ENCODE measurements around the gene SSC4D. TPM values are rescaled to one million over a fixed set of nuclear protein-coding genes. Genes with fewer than 3 reads are reported as not detected.
"Not testable (repeated sequence)": the region's sequence is repeated elsewhere in the genome, so short reads cannot be mapped to it uniquely, and the experiment has no call there.

Gene SSC4D
- total RNA-seq, 1 donor from 2014 or later, result 1.0 TPM

- Histone ChIP-seq H3K4me3 (ENCODE audit: low read length in 3 of 3) (no peak overlapping the region), H3K4me1 (ENCODE audit: control insufficient read depth in 3 of 3, insufficient read depth in 3 of 3, low read length in 3 of 3) (peaks cover 0 to 4% (median 0%) of the 10 kb centered on the region in 3 donors), H3K36me3 (ENCODE audit: control insufficient read depth in 3 of 3, insufficient read depth in 3 of 3, low read length in 3 of 3) (no peaks in the 10 kb centered on the region), H3K27me3 (ENCODE audit: control insufficient read depth in 3 of 3, insufficient read depth in 3 of 3, low read length in 3 of 3) (no peaks in the 10 kb centered on the region), H3K27ac (ENCODE audit: low read depth, low read length) (no peak overlapping the region), H3K9ac (ENCODE audit: low read depth in 1 of 3, low read length in 3 of 3) (no peak overlapping the region), H3K9me3 (ENCODE audit: control insufficient read depth in 3 of 3, low read length in 3 of 3) (no peaks in the 10 kb centered on the region)
These were observed 21.3 kb upstream of the SSC4D start for GRCh38 chr7:76430836-76431235.

- H3K4me3 ChIP-seq (ENCODE audit: low read length in 3 of 3), result no peak overlapping the region
- H3K9ac ChIP-seq (ENCODE audit: low read depth in 1 of 3, low read length in 3 of 3), result no peak overlapping the region
- no peaks in the 10 kb centered on the region for H3K27me3 ChIP-seq (ENCODE audit: control insufficient read depth in 3 of 3, insufficient read depth in 3 of 3, low read length in 3 of 3)
- no peaks in the 10 kb centered on the region for H3K36me3 ChIP-seq (ENCODE audit: control insufficient read depth in 3 of 3, insufficient read depth in 3 of 3, low read length in 3 of 3)
- no peaks in the 10 kb centered on the region for H3K9me3 ChIP-seq (ENCODE audit: control insufficient read depth in 3 of 3, low read length in 3 of 3)
- peaks cover 0 to 4% (median 0%) of the 10 kb centered on the region in 3 donors for H3K4me1 ChIP-seq (ENCODE audit: control insufficient read depth in 3 of 3, insufficient read depth in 3 of 3, low read length in 3 of 3)
- no peak overlapping the region for H3K27ac ChIP-seq (ENCODE audit: low read depth, low read length)
These were observed 20.7 kb upstream of the SSC4D start for GRCh38 chr7:76430211-76430610.

GRCh38 chr7:76428868-76429805 lies 19.6 kb upstream of the SSC4D start:
- no peak overlapping the region for H3K4me3 ChIP-seq (ENCODE audit: low read length in 3 of 3)

GRCh38 chr7:76428149-76428823 lies 18.8 kb upstream of the SSC4D start:
- peaks cover 0 to 4% (median 0%) of the 10 kb centered on the region in 3 donors for H3K4me1 ChIP-seq (ENCODE audit: control insufficient read depth in 3 of 3, insufficient read depth in 3 of 3, low read length in 3 of 3)
- H3K9ac ChIP-seq (ENCODE audit: low read depth in 1 of 3, low read length in 3 of 3), result no peak overlapping the region
- H3K4me3 ChIP-seq (ENCODE audit: low read length in 3 of 3), result no peak overlapping the region
- H3K36me3 ChIP-seq (ENCODE audit: control insufficient read depth in 3 of 3, insufficient read depth in 3 of 3, low read length in 3 of 3), result no peaks in the 10 kb centered on the region
- H3K27ac ChIP-seq (ENCODE audit: low read depth, low read length), result no peak overlapping the region
- H3K27me3 ChIP-seq (ENCODE audit: control insufficient read depth in 3 of 3, insufficient read depth in 3 of 3, low read length in 3 of 3), result peaks cover 0 to 2% (median 1%) of the 10 kb centered on the region in 3 donors
- no peaks in the 10 kb centered on the region for H3K9me3 ChIP-seq (ENCODE audit: control insufficient read depth in 3 of 3, low read length in 3 of 3)

More at GRCh38 chr7:76428868-76429805, 19.6 kb upstream of the SSC4D start:
- H3K9me3 ChIP-seq (ENCODE audit: control insufficient read depth in 3 of 3, low read length in 3 of 3), result no peaks in the 10 kb centered on the region
- no peaks in the 10 kb centered on the region for H3K36me3 ChIP-seq (ENCODE audit: control insufficient read depth in 3 of 3, insufficient read depth in 3 of 3, low read length in 3 of 3)
- peaks cover 0 to 4% (median 0%) of the 10 kb centered on the region in 3 donors for H3K4me1 ChIP-seq (ENCODE audit: control insufficient read depth in 3 of 3, insufficient read depth in 3 of 3, low read length in 3 of 3)
- H3K27me3 ChIP-seq (ENCODE audit: control insufficient read depth in 3 of 3, insufficient read depth in 3 of 3, low read length in 3 of 3), result peaks cover 0 to 2% (median 0%) of the 10 kb centered on the region in 3 donors
- no peak overlapping the region for H3K27ac ChIP-seq (ENCODE audit: low read depth, low read length)
- no peak overlapping the region for H3K9ac ChIP-seq (ENCODE audit: low read depth in 1 of 3, low read length in 3 of 3)

- H3K9ac ChIP-seq (ENCODE audit: low read depth in 1 of 3, low read length in 3 of 3), result no peak overlapping the region
- H3K4me3 ChIP-seq (ENCODE audit: low read length in 3 of 3), result no peak overlapping the region
- H3K9me3 ChIP-seq (ENCODE audit: control insufficient read depth in 3 of 3, low read length in 3 of 3), result no peaks in the 10 kb centered on the region
- H3K27ac ChIP-seq (ENCODE audit: low read depth, low read length), result no peak overlapping the region
- H3K4me1 ChIP-seq (ENCODE audit: control insufficient read depth in 3 of 3, insufficient read depth in 3 of 3, low read length in 3 of 3), result peaks cover 0 to 4% (median 0%) of the 10 kb centered on the region in 3 donors
- H3K27me3 ChIP-seq (ENCODE audit: control insufficient read depth in 3 of 3, insufficient read depth in 3 of 3, low read length in 3 of 3), result peaks cover 0 to 4% (median 2%) of the 10 kb centered on the region in 3 donors
- H3K36me3 ChIP-seq (ENCODE audit: control insufficient read depth in 3 of 3, insufficient read depth in 3 of 3, low read length in 3 of 3), result no peaks in the 10 kb centered on the region
These were observed 18.1 kb upstream of the SSC4D start for GRCh38 chr7:76427635-76428034.

GRCh38 chr7:76426246-76426645 lies 16.7 kb upstream of the SSC4D start:
- H3K9me3 ChIP-seq (ENCODE audit: control insufficient read depth in 3 of 3, low read length in 3 of 3), result no peaks in the 10 kb centered on the region
- peaks cover 0 to 4% (median 0%) of the 10 kb centered on the region in 3 donors for H3K4me1 ChIP-seq (ENCODE audit: control insufficient read depth in 3 of 3, insufficient read depth in 3 of 3, low read length in 3 of 3)
- no peaks in the 10 kb centered on the region for H3K36me3 ChIP-seq (ENCODE audit: control insufficient read depth in 3 of 3, insufficient read depth in 3 of 3, low read length in 3 of 3)
- no peak overlapping the region for H3K4me3 ChIP-seq (ENCODE audit: low read length in 3 of 3)
- no peak overlapping the region for H3K9ac ChIP-seq (ENCODE audit: low read depth in 1 of 3, low read length in 3 of 3)
- H3K27me3 ChIP-seq (ENCODE audit: control insufficient read depth in 3 of 3, insufficient read depth in 3 of 3, low read length in 3 of 3), result peaks cover 0 to 4% (median 2%) of the 10 kb centered on the region in 3 donors
- no peak overlapping the region for H3K27ac ChIP-seq (ENCODE audit: low read depth, low read length)

- H3K9ac ChIP-seq (ENCODE audit: low read depth in 1 of 3, low read length in 3 of 3); H3K4me3 ChIP-seq (ENCODE audit: low read length in 3 of 3); H3K27me3 ChIP-seq (ENCODE audit: control insufficient read depth in 3 of 3, insufficient read depth in 3 of 3, low read length in 3 of 3); H3K27ac ChIP-seq (ENCODE audit: low read depth, low read length); H3K9me3 ChIP-seq (ENCODE audit: control insufficient read depth in 3 of 3, low read length in 3 of 3); H3K36me3 ChIP-seq (ENCODE audit: control insufficient read depth in 3 of 3, insufficient read depth in 3 of 3, low read length in 3 of 3); H3K4me1 ChIP-seq (ENCODE audit: control insufficient read depth in 3 of 3, insufficient read depth in 3 of 3, low read length in 3 of 3): not testable (repeated sequence)
These were observed 16.1 kb upstream of the SSC4D start for GRCh38 chr7:76425558-76425957.

- Histone ChIP-seq H3K4me3 (ENCODE audit: low read length in 3 of 3) (no peak overlapping the region), H3K9me3 (ENCODE audit: control insufficient read depth in 3 of 3, low read length in 3 of 3) (no peaks in the 10 kb centered on the region), H3K36me3 (ENCODE audit: control insufficient read depth in 3 of 3, insufficient read depth in 3 of 3, low read length in 3 of 3) (no peaks in the 10 kb centered on the region), H3K4me1 (ENCODE audit: control insufficient read depth in 3 of 3, insufficient read depth in 3 of 3, low read length in 3 of 3) (peaks cover 0 to 4% (median 0%) of the 10 kb centered on the region in 3 donors), H3K27ac (ENCODE audit: low read depth, low read length) (no peak overlapping the region), H3K27me3 (ENCODE audit: control insufficient read depth in 3 of 3, insufficient read depth in 3 of 3, low read length in 3 of 3) (peaks cover 0 to 4% (median 2%) of the 10 kb centered on the region in 3 donors), H3K9ac (ENCODE audit: low read depth in 1 of 3, low read length in 3 of 3) (no peak overlapping the region)
These were observed 15.7 kb upstream of the SSC4D start for GRCh38 chr7:76425156-76425555.

GRCh38 chr7:76424413-76425111 lies 15.1 kb upstream of the SSC4D start, which contains the start of gene ZP3:
TSS of gene ZP3 (plus strand) at chr7:76424950. CDS start at chr7:76424965, 15 bp downstream.
- Histone ChIP-seq H3K36me3 (ENCODE audit: control insufficient read depth in 3 of 3, insufficient read depth in 3 of 3, low read length in 3 of 3) (no peaks in the 10 kb centered on the region), H3K9me3 (ENCODE audit: control insufficient read depth in 3 of 3, low read length in 3 of 3) (no peaks in the 10 kb centered on the region), H3K9ac (ENCODE audit: low read depth in 1 of 3, low read length in 3 of 3) (no peak within 1 kb of the TSS), H3K27me3 (ENCODE audit: control insufficient read depth in 3 of 3, insufficient read depth in 3 of 3, low read length in 3 of 3) (peaks cover 0 to 4% (median 2%) of the 10 kb centered on the region in 3 donors), H3K4me3 (ENCODE audit: low read length in 3 of 3) (no peak within 1 kb of the TSS), H3K27ac (ENCODE audit: low read depth, low read length) (no peak within 1 kb of the TSS), H3K4me1 (ENCODE audit: control insufficient read depth in 3 of 3, insufficient read depth in 3 of 3, low read length in 3 of 3) (peaks cover 0 to 4% (median 0%) of the 10 kb centered on the region in 3 donors)

Measured in skeletal muscle tissue (tissue), 4 donors.